Astrocyte of the cerebellum (primary cell): ENCODE data around the gene KRT78.
A peak's percentile ranks its signal among the peaks of the same experiment; 100 is the strongest.

Experiments
- DNase-seq: peaks from one replicate; pipeline ENCODE4 v3.0.0-alpha.2; 2011; ENCODE audit warnings: low read depth
- H3K4me3 ChIP-seq: 2 replicates; pipeline ENCODE4 v1.5.1; 2011; ENCODE audit warnings: mild to moderate bottlenecking, low read depth, low read length, moderate library complexity
- CTCF ChIP-seq: IDR thresholded peaks from 2 replicates; pipeline ENCODE4 v1.5.1; 2012; ENCODE audit warnings: low read length, low read depth, moderate library complexity, mild to moderate bottlenecking; ENCODE audit errors: missing control alignments
- in situ Hi-C: cut with HindIII; loops from 2 replicates; pipeline ENCODE4 v1.10.0; 2017; ENCODE audit warnings: low sequenced_read_pairs

KRT78 gene

GRCh38 chr12:52877242-52877641 is 28.4 kb upstream of the KRT78 start:
- no peak for TF ChIP-seq CTCF
- no peak overlapping the region for H3K4me3 ChIP-seq
- no peak for DNase-seq
- in situ Hi-C loops: no loop called here

- TF ChIP-seq CTCF: no peak
- DNase-seq: no peak
- no peak overlapping the region for H3K4me3 ChIP-seq
- in situ Hi-C loops: no loop called here
Measured at GRCh38 chr12:52876372-52876771, 27.6 kb upstream of the KRT78 start.

- TF ChIP-seq CTCF: no peak
- in situ Hi-C loops: no loop called here
- peak overlapping the region; percentile 16 for H3K4me3 ChIP-seq
- no peak for DNase-seq
Measured at GRCh38 chr12:52874573-52875435, 26.0 kb upstream of the KRT78 start.

GRCh38 chr12:52873832-52874572 is 25.2 kb upstream of the KRT78 start:
- in situ Hi-C loops: no loop called here
- H3K4me3 ChIP-seq: peak overlapping the region; percentile 34
- DNase-seq: peak; percentile 63
- TF ChIP-seq CTCF: no peak

GRCh38 chr12:52873513-52873831 is 24.7 kb upstream of the KRT78 start:
- peak overlapping the region; percentile 34 for H3K4me3 ChIP-seq
- in situ Hi-C loops: no loop called here
- DNase-seq: no peak
- TF ChIP-seq CTCF: no peak

GRCh38 chr12:52872644-52873389 is 24.0 kb upstream of the KRT78 start:
- H3K4me3 ChIP-seq: no peak overlapping the region
- no peak for DNase-seq
- in situ Hi-C loops: no loop called here
- no peak for TF ChIP-seq CTCF
